Right renal pelvis (tissue), 4 donors: ENCODE measurements around the gene PLEKHG5. TPM values are rescaled to one million over a fixed set of nuclear protein-coding genes. Genes with fewer than 3 reads are reported as not detected.

Experiments used
- DNase-seq, 4 donors: peaks; one replicate each; pipeline ENCODE4 v3.0.0-alpha.2; 2013; ENCODE audit warnings: low read depth in 4 of 4, low spot score in 3 of 4, missing footprints in 1 of 4
- polyA plus RNA-seq, 4 donors: library from polyadenylated mRNA; unstranded; fragments of 120-200 nt; gene quantifications; one replicate each; pipeline ENCODE4 v1.2.1, GENCODE V29; 2013; ENCODE audit not compliant: insufficient read length in 4 of 4

Gene PLEKHG5
- polyA plus RNA-seq, 4 donors = 12.6 to 18.0 (median 13.3) TPM

DNA sequence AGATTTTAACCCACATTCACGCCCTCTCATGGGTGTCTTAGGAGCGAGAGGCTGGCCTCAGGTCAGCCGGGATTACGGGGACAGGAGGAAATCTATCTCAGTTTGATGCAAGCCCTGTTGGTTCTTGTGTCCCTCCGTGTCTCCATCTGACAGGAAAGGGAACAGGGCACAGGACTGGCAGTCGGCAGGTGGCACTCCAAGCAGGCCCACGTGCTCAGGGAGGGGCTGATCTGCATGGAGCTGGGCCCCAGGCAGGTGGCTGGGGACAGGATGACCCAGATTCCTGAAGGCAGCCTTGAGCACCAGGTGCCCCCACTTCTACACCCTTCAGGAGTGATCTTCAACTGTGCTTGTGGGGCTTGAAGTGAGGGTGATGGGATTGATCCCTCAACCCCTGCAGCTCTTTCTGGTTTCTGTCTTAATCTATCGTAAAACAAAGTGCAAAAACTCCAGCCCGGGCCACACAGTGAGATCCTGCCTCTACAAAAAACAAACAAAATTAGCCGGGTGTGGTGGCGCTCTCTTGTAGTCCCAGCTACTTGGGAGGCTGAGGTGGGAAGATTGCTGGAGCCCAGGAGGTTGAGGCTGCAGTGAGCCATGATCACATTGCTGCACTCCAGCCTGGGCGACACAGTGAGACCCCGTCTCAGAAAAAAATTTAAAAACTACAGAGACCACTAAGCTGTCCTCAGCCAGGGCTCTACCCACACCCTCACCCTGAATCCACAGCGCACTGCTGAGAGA is 8.3 kb downstream of the PLEKHG5 start:
- DNase-seq = no peak

DNA sequence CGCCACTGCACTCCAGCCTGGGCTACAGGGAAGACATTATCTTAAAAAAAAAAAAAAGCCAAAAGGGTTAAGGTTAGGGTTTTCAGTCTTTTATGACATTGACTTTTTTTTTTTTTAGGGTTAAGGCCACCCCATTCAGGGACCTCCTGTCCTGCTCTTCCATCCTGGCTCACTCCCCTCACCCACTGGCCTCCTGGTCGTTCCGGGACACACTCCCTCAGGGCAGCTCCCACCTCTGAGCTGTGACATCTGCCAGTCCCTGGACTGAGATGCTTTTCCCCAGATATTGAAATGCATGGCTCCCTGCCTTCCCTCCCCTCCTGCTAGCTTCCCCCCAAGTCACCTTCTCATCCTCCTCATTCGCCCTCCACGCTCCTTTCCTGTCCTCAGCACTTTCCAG is 9.6 kb downstream of the PLEKHG5 start:
- no peak for DNase-seq

DNA sequence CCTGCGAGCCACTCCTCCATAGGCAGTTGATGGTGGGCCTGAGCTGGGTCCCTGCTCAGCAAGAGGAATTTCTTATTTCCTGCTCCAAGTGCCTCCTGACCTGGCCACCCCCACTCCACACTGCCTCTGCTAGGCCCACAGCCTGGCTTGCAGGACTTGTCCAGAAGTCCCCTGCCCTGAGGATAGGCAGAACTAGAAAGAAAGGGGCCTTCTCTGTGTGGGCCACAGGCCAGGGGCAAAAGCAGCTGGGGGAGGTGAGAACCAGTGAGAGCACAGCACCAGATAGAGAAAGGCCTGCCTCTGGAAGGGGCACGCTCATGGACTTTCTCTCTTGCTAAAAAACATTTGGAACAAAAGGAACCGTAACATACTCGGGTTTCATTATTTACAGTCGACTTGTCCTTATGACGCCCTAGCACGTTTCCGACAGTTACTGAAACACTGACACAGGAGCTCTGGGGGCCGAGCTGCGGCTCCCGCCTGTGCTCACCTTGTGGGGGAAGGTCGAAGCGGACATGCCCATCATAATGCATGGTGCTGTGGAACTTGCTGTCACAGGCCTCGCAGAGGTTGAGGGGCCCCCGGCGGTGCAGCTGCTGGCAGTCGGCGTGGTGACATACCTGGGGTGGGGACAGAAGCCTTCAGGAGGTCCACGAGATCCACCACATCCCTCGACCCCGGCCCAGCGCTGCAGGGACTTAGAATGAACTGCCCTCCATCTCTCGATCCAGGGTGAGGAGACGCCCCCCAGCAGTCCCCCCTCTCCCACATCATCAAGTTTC is 14.2 kb downstream of the PLEKHG5 start:
- no peak for DNase-seq

DNA sequence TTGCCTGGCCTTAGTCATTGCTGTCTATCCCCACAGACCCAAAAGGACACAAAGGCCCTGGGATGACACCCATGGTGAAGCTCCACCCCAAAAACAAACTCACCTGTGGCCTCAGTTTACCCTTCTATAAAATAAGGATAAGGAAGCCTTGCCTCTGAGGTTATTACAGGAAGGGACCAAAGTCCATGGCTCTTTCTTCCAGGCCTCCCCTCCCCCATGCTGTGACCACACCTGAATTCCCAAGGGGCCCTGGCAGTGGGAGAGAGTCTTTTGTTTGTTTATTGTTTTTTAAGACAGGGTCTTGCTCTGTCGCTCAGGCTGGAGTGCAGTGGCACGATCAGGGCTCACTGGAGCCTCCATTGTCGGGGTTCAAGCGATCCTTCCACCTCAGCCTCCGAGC is 15.0 kb downstream of the PLEKHG5 start:
- DNase-seq = no peak

DNA sequence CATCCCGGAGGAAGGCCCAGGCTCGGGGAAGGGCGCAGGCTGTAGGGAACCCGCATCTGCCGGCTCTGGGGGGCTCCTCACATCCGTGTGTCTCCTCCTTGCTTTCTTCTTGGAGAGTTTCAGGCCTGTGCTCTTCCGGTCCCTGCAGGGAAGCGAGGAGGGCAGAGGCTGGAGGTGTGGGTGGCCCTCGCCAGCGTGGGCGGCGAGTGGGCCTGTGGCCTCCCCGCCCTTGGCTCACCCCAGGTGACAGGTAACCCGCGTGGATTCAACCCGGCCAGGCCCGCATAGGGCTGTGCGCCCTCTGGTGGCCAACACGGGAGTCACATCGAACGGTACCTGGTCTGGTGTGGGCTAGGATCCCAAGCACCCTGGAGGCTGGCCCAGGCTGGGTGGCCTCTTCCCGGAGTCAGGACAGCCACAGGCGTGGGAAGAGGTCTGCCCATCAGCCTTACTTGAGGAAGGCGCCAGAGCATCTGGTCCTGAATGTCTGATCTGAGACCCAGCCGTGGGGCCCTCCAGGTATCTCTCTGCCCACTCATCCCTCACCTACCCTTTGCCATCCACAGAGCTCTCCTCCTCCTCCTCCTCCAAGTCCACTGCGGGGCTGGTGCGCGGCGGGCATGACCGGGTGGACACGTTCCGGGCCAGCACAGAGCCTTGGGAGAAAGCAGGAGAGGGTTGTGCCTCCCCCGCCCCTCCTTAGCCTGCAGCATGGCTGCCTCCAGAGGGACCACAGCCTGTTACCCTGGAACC is 15.9 kb downstream of the PLEKHG5 start:
- no peak for DNase-seq

DNA sequence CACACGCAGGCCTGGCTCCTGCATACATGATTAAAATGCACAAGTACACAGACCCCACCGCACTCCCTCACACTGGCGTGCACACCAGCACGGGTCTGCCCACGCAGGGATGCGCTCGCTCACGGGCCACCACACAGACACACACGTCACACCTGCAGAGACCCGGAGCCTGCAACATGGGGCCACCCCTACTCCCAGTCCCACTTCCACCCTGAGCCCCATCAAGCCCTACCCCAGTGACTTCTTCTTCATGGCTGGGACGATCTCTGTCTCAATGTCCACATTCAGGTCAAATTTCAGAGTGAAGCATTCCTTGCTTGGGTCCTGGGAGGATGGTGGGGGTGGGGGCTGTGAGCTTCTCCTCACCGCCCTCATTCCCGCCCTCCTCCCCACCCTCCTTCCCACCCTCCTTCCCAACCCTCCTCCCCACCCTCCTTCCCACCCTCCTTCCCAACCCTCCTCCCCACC is 16.6 kb downstream of the PLEKHG5 start:
- no peak for DNase-seq

DNA sequence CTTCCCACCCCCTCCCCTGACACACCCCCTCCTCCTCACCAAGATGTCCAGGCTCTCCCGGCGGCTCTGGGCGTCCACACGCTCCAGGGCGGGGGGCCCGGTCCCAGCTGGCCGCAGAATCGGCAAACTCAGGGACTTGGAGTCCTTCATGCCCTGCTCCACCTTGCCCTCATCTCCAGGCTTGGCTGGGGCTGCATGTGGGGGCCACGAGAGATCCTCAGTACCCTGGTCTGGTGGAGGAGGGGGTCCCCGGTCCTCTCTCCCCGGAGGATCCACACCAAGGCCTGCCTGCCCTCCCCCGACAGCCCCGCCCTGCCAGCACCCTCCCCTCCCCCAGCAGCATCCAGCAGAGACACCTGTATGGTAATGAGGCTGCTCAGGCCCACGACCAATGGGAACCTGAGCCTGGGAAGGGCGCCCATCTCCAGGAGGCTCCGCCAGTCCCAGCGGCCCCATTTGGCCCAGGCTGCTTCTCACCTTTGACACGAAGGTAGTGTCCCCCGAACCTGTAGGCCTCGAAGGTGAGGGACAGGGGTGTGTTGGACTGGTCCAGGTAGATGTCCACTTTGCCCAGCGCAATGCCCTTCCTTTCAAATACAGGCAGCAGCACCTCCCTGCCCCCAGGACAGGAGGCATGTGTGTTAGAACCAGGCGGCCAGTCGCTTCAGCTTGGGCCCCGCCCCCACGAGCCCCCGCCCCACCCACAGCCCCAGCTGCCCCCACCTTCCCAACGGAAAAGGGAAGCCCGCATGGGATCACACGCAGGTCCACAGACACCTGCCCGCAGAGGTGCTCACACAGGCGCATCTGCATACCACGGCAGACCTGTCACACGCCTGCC is 17.3 kb downstream of the PLEKHG5 start:
- DNase-seq = no peak

DNA sequence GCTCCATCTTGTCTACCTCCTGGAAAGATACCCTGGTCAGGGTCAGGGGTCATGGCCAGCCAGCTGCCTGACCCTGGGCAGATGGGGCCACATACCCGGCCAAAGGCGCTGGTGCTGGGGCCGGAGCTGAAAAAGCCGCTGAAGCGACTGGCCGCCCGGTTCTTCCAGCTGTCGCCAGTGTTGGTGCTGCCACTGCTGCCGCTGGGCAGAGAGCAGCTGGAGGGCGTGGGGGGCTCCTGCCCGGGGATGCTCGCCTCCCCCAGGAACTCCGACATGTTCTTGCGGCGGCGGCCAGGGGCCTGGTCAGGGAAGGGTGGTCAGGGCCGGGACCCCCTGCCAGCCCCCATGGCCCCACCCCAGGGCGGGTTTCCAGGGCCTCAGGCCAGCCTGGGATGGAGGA is 18.3 kb downstream of the PLEKHG5 start:
- DNase-seq = no peak

DNA sequence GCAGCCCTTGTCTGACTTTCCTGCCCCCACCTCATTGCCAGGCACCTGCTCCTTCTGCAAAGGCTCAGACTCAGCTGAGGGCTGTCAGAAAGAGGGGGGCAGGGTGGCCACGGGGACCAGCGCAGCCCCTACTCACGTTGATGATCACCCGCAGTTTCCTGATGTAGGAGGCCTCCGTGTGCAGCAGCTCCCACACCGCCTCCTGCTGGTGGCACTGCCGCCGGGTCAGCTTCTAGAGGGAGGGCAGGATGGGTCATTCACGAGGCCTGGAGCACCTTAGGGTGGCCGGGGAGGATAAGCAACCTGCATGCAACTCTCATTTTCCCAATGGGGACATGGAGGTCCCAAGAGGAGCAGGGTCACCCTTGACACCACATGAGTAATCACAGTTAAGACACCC is 19.1 kb downstream of the PLEKHG5 start:
- no peak for DNase-seq

DNA sequence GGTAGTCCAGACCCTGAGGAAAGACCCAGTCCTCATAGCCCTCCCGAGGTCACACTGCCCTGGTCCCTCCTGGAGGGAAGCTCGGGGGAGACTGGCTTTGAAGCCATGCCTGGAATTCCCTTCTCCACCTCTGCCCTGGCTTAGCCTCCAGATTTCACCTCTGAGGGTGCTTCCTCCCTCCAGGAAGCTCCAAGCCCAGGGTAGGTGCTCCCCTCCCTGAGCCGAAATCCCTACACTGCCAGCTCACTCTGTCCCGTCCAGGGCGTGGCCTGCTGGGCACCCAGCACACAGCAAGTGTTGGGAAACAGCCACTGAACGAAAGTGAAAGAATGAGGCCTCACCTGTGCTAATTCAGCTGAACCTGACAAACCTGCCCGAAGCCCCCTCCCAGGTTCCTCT is 19.5 kb downstream of the PLEKHG5 start:
- no peak for DNase-seq

DNA sequence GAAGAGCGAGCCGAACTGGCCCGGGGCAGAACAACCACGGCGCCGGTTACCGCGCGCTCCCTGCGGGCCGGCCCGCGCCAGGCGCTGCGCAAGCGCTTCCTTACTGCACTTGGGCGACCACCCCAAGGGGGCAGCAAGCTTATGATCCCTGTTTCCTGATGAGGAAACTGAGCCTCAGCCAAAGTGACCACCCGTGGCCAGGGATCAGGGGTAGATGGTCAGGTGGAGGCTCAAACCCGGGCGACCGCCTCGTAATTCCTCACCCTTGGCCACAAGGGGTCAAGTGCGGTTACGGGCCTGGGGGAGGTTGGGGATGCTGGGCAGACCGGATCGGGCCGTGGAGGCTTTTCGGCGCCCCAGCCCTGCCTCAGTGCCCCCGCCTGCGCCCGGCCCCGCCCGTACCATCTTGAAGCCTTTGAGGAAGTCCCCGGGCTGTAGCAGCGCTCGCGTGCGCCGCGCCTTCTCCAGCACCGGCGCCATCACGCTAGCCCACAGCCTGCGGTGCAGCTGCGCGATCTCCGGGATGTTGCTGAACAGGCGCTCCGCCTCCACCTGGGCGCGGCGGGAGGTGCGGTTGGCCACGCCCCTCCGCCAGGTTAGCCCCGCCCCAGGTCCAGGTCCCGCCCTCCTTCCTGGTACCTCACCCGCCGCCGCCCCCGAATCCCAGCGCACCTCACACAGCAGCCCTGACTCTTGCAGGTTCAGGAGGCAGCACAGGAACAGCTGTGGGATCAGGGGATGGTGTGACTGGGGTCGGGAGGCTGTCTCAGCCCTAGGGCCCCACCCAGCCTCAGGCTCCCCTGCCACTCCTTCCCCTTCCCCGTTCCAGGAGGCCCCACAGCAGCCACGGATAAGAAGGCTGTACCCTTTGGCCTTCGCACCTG is 20.1 kb downstream of the PLEKHG5 start:
- DNase-seq = no peak

DNA sequence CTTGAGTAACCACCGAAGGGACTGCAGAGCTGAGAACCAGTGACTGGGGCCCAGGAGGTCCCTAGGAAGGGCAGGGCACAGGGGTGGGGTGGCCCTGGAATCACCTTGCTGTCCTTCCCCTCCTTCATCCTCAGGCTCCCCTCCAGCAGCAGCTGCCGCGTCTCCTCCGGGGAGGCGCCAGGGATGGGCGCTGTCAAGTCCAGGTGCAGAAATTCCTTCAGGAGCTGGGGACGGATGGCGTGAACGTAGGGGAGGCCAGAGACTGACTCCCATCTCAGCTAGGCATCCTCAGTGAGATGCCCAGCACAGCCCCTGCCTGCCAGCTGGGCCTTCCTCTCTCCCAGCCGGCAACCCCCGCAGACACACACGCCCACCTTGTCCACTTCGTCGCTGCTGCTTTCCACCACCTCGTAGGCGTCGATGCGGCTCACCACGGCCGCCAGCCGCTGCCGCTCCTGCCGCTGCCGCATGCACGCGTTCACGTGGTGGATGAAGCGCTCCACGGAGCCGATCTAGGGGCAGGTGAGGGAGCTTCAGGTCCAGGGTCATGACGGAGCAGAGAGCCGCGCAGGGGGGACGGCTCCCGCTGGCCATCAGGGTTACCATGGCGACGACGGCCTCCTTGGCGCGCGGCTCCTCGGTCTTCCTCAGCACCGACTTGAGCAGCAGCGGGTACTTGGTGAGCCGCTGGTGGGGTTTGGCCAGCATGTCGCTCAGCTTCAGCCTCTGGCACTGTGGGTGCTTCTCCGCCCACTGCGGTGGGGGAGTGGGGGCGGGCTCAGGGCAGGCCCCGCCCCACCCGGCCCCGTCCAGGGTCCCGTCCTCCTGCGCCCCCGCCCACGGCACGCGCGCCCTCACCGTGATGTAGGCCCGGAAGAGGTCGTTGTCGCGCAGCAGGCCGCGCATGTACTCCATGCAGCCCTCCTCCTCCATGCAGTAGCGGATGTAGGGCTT is 21.1 kb downstream of the PLEKHG5 start:
- no peak for DNase-seq

DNA sequence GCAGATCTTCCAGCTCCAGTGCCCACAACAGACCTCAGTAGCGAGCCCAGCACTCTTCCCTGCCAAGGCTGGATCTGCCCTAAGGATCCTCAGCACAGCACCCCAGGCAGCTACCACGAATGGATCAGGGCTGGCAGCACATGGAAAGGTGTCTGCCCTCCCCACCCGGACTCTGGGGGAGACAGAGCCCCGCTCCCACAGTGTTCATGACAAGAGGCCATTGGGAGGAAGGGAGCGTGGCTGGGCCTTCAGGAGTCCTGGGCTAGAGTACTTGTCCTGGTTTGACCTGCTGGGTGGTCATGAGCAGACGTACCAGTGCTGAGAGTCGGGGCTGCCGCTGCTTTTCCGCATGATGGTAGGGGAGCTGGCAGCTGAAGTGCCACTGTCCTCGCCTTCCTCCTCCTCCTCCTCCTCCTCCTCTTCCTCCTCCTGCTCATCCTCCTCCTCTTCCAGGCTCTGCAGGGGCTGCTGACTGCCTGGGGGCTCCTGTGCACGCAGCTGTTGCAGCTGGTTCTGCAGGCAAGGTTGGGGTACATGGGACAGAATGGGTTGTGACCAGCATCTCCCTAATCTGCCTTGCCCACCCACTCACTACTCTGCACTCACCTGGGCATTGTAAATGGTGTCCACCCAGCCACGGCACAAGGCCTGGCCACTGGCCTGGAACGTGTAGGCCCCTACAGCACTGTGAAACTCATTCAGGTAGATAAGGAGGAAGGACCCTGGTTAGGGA is 22.6 kb downstream of the PLEKHG5 start:
- DNase-seq = no peak

DNA sequence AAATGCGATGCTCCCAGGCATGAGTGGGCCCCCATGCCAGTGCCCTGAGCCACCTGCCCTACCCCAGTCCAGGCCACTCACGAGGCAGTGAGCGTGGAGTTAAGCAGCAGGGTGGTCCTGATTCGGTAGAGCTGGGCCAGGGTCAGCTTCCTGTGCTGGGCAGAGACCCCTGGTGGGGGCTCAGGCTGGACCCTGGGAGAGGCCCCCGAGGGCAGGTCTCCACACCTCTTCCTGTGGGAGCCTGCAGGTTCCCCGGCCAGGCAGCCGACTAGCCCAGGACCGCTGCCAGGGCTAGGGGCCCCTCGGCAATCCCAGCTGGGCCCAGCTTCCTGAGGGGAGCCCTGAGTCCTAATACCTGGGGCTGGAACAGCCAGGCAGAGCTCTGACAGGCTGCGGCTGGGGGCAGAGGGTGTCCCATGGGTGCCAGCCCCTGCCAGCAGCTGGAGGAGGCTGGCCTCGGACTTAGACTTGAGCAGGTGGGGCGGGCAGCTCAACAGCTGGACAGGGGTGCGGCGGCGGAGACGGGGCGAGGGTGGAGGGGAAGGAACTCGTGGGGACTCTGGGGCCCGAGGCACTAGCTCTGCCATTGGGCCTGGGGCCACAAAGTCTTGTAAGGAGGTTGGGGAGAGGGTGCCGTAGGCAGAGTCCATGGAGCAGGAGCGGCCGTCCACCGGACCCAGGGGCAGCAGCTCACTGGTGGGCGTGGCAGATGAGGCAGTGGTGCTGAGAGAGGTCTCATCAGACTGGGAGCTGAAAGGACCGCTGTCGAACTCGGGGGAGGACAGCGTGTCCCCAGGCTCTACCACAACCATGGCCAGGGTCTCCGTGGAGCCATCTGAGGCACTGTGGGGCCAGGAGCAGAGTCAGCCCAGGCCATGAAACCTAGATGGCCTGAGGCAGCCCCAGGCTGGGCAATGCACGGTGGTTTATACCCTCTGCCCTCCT is 23.5 kb downstream of the PLEKHG5 start:
- no peak for DNase-seq

DNA sequence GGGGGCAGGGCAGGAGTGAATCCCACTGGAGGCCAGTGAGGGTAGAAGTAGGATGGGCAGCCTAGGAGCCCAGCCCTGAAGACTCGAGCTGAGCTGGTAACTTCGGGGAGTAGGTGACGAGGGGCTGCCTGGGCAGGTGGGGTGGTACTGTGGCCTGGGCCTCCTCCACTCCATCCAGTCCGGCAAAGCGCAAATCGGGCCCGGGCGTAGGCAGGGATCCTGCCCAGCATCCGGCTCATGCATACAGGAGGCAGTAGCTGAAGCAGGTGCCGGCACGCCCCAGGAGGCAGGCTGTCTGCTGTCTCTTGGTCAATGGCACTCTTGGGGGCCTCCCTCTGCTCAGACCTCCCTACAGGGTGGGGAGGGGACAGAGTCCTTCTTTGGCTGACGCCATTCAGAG is 24.2 kb downstream of the PLEKHG5 start:
- DNase-seq = no peak

DNA sequence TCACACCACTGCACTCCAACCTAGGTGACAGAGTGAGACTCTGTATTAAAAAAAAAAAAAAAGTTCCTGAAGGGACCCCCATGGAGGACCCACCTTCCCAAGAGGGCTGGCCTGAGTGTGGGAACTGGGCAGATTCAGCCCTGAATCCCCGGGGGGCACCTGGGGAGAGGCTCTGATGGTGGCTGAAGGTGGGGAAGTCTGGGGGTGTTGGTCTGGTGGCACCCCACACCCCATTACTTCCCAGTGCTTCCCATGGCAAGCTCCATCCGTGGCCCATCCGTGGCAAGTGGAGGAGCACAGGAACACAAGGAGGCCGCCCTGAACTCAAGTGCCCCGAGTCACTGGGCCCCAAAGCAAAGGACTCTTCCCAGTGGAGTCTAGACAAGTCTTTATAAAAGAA is 24.7 kb downstream of the PLEKHG5 start:
- no peak for DNase-seq

DNA sequence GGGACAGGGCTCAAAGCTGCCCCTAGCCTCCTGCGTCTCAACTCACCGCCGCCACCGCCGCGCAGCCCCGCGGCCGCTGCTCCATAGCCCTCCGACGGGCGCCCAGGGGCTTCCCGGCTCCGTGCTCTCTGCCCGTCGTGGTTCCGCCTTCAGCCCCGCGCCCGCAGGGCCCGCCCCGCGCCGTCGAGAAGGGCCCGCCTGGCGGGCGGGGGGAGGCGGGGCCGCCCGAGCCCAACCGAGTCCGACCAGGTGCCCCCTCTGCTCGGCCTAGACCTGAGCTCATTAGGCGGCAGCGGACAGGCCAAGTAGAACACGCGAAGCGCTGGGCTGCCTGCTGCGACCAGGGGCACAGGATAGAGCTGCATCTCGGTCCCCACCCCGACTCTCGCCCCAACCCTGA is 25.4 kb downstream of the PLEKHG5 start, which contains the start of gene TNFRSF25:
TSS of gene TNFRSF25 (minus strand) at position 151 of the 400 bp plus-strand sequence. CDS start at position 85, 66 bp downstream.
- no peak for DNase-seq
